IMR-90 (cell line): ENCODE results near the gene FIGLA. TPM values are rescaled to one million over a fixed set of nuclear protein-coding genes. Genes with fewer than 3 reads are reported as not detected.

Experiments
- ATAC-seq: fragments of 200-7000 bp; cut with Tn5 transposase; 2 replicates; pipeline ENCODE4 v1.9.1; 2020; ENCODE audit warnings: low read depth, mild to moderate bottlenecking, moderate library complexity
- BruUV-seq: library from RNA; stranded (reverse); fragments of 400-500 nt; replicated peaks from 2 replicates; lab custom pipeline; 2021; lab: Mats Ljungman, UMichigan
- CTCF ChIA-PET: fragments of 300-600 bp; formaldehyde crosslinking; extraction: SDS; loops from one replicate; lab custom pipeline; 2021; ENCODE audit warnings: antibody characterized with exemption; lab: Yijun Ruan, JAX
- POLR2A ChIA-PET: fragments of 300-600 bp; sonication (Branson Sonifier 250); formaldehyde crosslinking; loops from one replicate; lab custom pipeline; 2022; ENCODE audit warnings: antibody characterized with exemption; ENCODE audit not compliant: unreplicated experiment; lab: Charles Lee
- DNase-seq: peaks from one replicate; pipeline ENCODE4 v3.0.0; 2013
- H2AFZ ChIP-seq: replicated peaks from 2 replicates; pipeline ENCODE3; 2013; ENCODE audit warnings: low read length, mild to moderate bottlenecking; ENCODE audit not compliant: poor library complexity
- H2AK5ac ChIP-seq: 2 replicates; pipeline ENCODE4 v1.6.1; 2013; ENCODE audit warnings: low read depth, low read length, inconsistent platforms
- H2AK9ac ChIP-seq: replicated peaks from 2 replicates; pipeline ENCODE3; 2013; ENCODE audit warnings: mild to moderate bottlenecking, low read depth, low read length, moderate library complexity; ENCODE audit not compliant: poor library complexity
- H2BK120ac ChIP-seq: 2 replicates; pipeline ENCODE4 v1.6.1; 2013; ENCODE audit warnings: low read depth, low read length, inconsistent platforms
- H2BK15ac ChIP-seq: 3 replicates; pipeline ENCODE4 v1.6.1; 2013; ENCODE audit warnings: low read depth, low read length, inconsistent platforms
- H2BK20ac ChIP-seq: 2 replicates; pipeline ENCODE4 v1.6.1; 2013; ENCODE audit warnings: low read depth, mild to moderate bottlenecking, inconsistent platforms, low read length, moderate library complexity
- H2BK5ac ChIP-seq: 2 replicates; pipeline ENCODE4 v1.6.1; 2013; ENCODE audit warnings: mild to moderate bottlenecking, low read depth, low read length, inconsistent platforms; ENCODE audit not compliant: poor library complexity, severe bottlenecking
- H3K14ac ChIP-seq: replicated peaks from 2 replicates; pipeline ENCODE4 v1.6.1; 2013; ENCODE audit warnings: low read depth, low read length, inconsistent platforms
- H3K18ac ChIP-seq: 2 replicates; pipeline ENCODE4 v1.6.1; 2013; ENCODE audit warnings: low read depth, low read length, control low read depth
- H3K23ac ChIP-seq: 2 replicates; pipeline ENCODE4 v1.6.1; 2013; ENCODE audit warnings: low read depth, low read length, inconsistent platforms
- H3K27ac ChIP-seq: 2 replicates; pipeline ENCODE4 v1.5.1; 2013; ENCODE audit warnings: mild to moderate bottlenecking, control low read depth, low read length; ENCODE audit not compliant: insufficient read depth
- H3K27me3 ChIP-seq: 2 replicates; pipeline ENCODE4 v1.6.1; 2013; ENCODE audit warnings: low read length; ENCODE audit not compliant: control insufficient read depth, insufficient read depth
- H3K36me3 ChIP-seq: 2 replicates; pipeline ENCODE4 v1.6.1; 2013; ENCODE audit warnings: low read length, mixed read lengths; ENCODE audit not compliant: control insufficient read depth, insufficient read depth
- H3K4ac ChIP-seq: 2 replicates; pipeline ENCODE4 v1.6.1; 2013; ENCODE audit warnings: low read depth, low read length, inconsistent platforms
- H3K4me1 ChIP-seq: 2 replicates; pipeline ENCODE4 v1.6.1; 2013; ENCODE audit warnings: low read length, mixed read lengths; ENCODE audit not compliant: control insufficient read depth, insufficient read depth
- H3K4me2 ChIP-seq: 2 replicates; pipeline ENCODE4 v1.6.1; 2013; ENCODE audit warnings: low read depth, mild to moderate bottlenecking, control low read depth, low read length, moderate library complexity
- H3K4me3 ChIP-seq: 2 replicates; pipeline ENCODE4 v1.5.1; 2013; ENCODE audit warnings: low read depth, mild to moderate bottlenecking, control low read depth, low read length, moderate library complexity; ENCODE audit not compliant: insufficient read depth
- H3K56ac ChIP-seq: 2 replicates; pipeline ENCODE4 v1.6.1; 2013; ENCODE audit warnings: low read length, inconsistent platforms; ENCODE audit not compliant: insufficient read depth; ENCODE audit errors: extremely low read depth
- H3K79me1 ChIP-seq, 2 experiments: 2 replicates each; pipeline ENCODE4 v1.6.1; 2013; ENCODE audit warnings: low read length in 2 of 2, inconsistent platforms in 1 of 2, low read depth in 1 of 2
- H3K9ac ChIP-seq: 2 replicates; pipeline ENCODE4 v1.6.1; 2013; ENCODE audit warnings: low read depth, low read length, control low read depth
- H3K9me1 ChIP-seq: 2 replicates; pipeline ENCODE4 v1.6.1; 2013; ENCODE audit warnings: low read length, inconsistent platforms; ENCODE audit not compliant: insufficient read depth
- H3K9me3 ChIP-seq: 2 replicates; pipeline ENCODE4 v1.6.1; 2013; ENCODE audit warnings: low read length; ENCODE audit not compliant: control insufficient read depth, insufficient read depth
- H4K20me1 ChIP-seq: 2 replicates; pipeline ENCODE4 v1.6.1; 2013; ENCODE audit warnings: low read length, inconsistent platforms; ENCODE audit not compliant: insufficient read depth
- H4K5ac ChIP-seq: 2 replicates; pipeline ENCODE4 v1.6.1; 2013; ENCODE audit warnings: mild to moderate bottlenecking, low read depth, low read length, control low read depth
- H4K8ac ChIP-seq, 2 experiments: 2 replicates each; pipeline ENCODE4 v1.6.1; 2013; ENCODE audit warnings: low read depth in 2 of 2, low read length in 2 of 2, control low read depth in 1 of 2, inconsistent platforms in 1 of 2
- H4K91ac ChIP-seq: 2 replicates; pipeline ENCODE4 v1.6.1; 2013; ENCODE audit warnings: low read depth, low read length, inconsistent platforms; ENCODE audit not compliant: insufficient read depth
- BHLHE40 ChIP-seq: fragments of 150-350 bp; IDR thresholded peaks from 2 replicates; pipeline ENCODE4 v1.6.1; 2016; ENCODE audit warnings: mild to moderate bottlenecking, low read depth, low read length
- CEBPB ChIP-seq: IDR thresholded peaks from 2 replicates; pipeline ENCODE4 v1.6.1; 2012; ENCODE audit warnings: low read depth, low read length, improper control_type of control experiment
- CHD1 ChIP-seq: IDR thresholded peaks from 2 replicates; pipeline ENCODE4 v1.6.1; 2012; ENCODE audit warnings: low read depth, low read length, improper control_type of control experiment
- MAFK ChIP-seq: IDR thresholded peaks from 2 replicates; pipeline ENCODE4 v1.6.1; 2012; ENCODE audit warnings: low read depth, low read length, improper control_type of control experiment
- MAZ ChIP-seq: IDR thresholded peaks from 2 replicates; pipeline ENCODE4 v1.6.1; 2012; ENCODE audit warnings: low read depth, mild to moderate bottlenecking, low read length, improper control_type of control experiment, moderate library complexity, borderline replicate concordance
- MXI1 ChIP-seq: IDR thresholded peaks from 2 replicates; pipeline ENCODE4 v1.6.1; 2012; ENCODE audit warnings: low read depth, mild to moderate bottlenecking, low read length, moderate library complexity, borderline replicate concordance
- NFE2L2 ChIP-seq: fragments of 150-350 bp; IDR thresholded peaks from 2 replicates; pipeline ENCODE4 v1.6.1; 2016; ENCODE audit warnings: low read depth, mild to moderate bottlenecking, low read length
- POLR2A ChIP-seq: IDR thresholded peaks from 2 replicates; pipeline ENCODE4 v1.6.1; 2012; ENCODE audit warnings: mild to moderate bottlenecking, low read depth, low read length
- RAD21 ChIP-seq: IDR thresholded peaks from 2 replicates; pipeline ENCODE4 v1.6.1; 2012; ENCODE audit warnings: low read length, improper control_type of control experiment
- RCOR1 ChIP-seq: IDR thresholded peaks from 2 replicates; pipeline ENCODE4 v1.6.1; 2012; ENCODE audit warnings: mild to moderate bottlenecking, low read length, improper control_type of control experiment; ENCODE audit not compliant: insufficient replicate concordance
- RFX5 ChIP-seq: IDR thresholded peaks from 2 replicates; pipeline ENCODE4 v1.8.0; 2012; ENCODE audit warnings: low read depth, mild to moderate bottlenecking, low read length, moderate library complexity
- SMC3 ChIP-seq: fragments of 150-350 bp; IDR thresholded peaks from 2 replicates; pipeline ENCODE4 v1.6.1; 2016; ENCODE audit warnings: low read depth, mild to moderate bottlenecking, antibody characterized with exemption, low read length, moderate library complexity
- WGBS, 2 experiments: methylation state at CpG; one replicate each; pipeline versions ENCODE4 v1.1.5 to v1.1.7; 2013; ENCODE audit warnings: missing lambda C conversion rate in 2 of 2; ENCODE audit not compliant: insufficient read length in 1 of 2; ENCODE audit errors: extremely low coverage in 2 of 2; 5-methylcytosine and 5-hydroxymethylcytosine counted together
- dilution Hi-C: fragments of 300-500 bp; cut with HindIII; formaldehyde crosslinking; loops from one replicate; pipeline ENCODE4 v1.14.3; 2018; ENCODE audit warnings: low sequenced_read_pairs; ENCODE audit not compliant: unreplicated experiment
- in situ Hi-C: fragments of 300-500 bp; cut with MboI; formaldehyde crosslinking; loops from 3 replicates; pipeline ENCODE4 v1.14.3; 2019; ENCODE audit warnings: low sequenced_read_pairs, inconsistent platforms, mixed read lengths
- intact Hi-C: fragments of 100-400 bp; cut with micrococcal nuclease; formaldehyde crosslinking; loops from 2 replicates; pipeline ENCODE4 v1.10.0; 2022
- polyA plus RNA-seq, 3 experiments: library from polyadenylated mRNA; depleted of rRNA; stranded (reverse); fragments of >200 nt; gene quantifications; 2 replicates each; pipeline ENCODE4 v1.2.3, GENCODE V29; 2012; ENCODE audit warnings: low replicate concordance in 1 of 3
- total RNA-seq: library from RNA; depleted of rRNA; stranded (reverse); fragments of >200 nt; gene quantifications from 2 replicates; pipeline ENCODE4 v1.2.3, GENCODE V29; 2012
- TF ChIP-seq, protein P1 (sequence below): conservative IDR thresholded peaks from 2 replicates; pipeline ENCODE4 v1.5.1; 2012; ENCODE audit warnings: mild to moderate bottlenecking, low read depth, low read length, improper control_type of control experiment
- TF ChIP-seq, protein P2 (sequence below): fragments of 150-350 bp; IDR thresholded peaks from 2 replicates; pipeline ENCODE4 v1.6.1; 2016; ENCODE audit warnings: low read depth, mild to moderate bottlenecking, low read length, moderate library complexity, borderline replicate concordance
- TF ChIP-seq, protein P3 (sequence below): fragments of 150-350 bp; IDR thresholded peaks from 2 replicates; pipeline ENCODE4 v1.6.1; 2017; ENCODE audit warnings: mild to moderate bottlenecking, antibody characterized with exemption, low read length, low read depth

The FIGLA gene
- total and polyA plus RNA-seq, 2 of the 4 experiments (the other 2 are of a cell fraction) = not detected

DNA sequence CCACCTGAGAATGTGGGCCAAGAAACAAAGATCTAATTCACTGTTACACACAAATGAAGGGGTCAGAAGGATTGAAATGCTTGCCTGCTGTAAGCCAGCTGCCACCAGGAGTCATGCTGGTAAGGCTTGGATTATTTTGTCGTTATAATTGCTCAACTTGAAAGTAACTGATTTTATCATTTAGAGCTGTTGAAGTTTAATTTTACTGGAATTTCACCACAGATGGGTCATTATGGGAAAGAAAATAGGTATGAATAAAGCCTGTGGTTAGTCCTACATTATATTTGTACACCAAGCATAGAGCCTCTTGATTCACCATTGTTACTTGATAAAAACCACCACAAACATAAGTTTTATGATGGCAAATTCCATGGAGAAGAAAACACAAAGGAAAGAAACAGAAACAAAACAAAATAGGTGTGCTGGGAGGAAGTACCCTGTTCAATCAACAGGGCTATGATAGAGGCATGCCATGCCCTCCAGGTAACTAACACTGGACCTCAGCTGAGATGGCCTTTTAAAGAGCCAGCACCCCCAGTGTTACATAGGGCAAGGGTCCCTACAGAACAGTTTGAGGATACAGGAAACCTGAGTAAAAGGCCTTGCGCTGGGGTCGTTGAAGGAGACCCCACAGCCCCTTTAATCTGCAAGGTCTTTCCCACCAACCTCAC is 27.0 kb upstream of the FIGLA start:
- POLR2A ChIA-PET = no interaction called here
- peaks cover 12% of the 10 kb centered on the region for H3K27me3 ChIP-seq

More for the DNA sequence above, 27.0 kb upstream of the FIGLA start:
- H2AK5ac ChIP-seq = no peak overlapping the region
- H4K5ac ChIP-seq = no peak overlapping the region
- dilution Hi-C loops = no loop called here
- H3K4me1 ChIP-seq = no peaks in the 10 kb centered on the region
- no peak overlapping the region for H3K4ac ChIP-seq
- no peak overlapping the region for H2BK5ac ChIP-seq
- no peak overlapping the region for H3K9ac ChIP-seq
- no peak overlapping the region for H2AFZ ChIP-seq
- BruUV-seq = no TSS peak
- H3K4me3 ChIP-seq = no peak overlapping the region
- CTCF ChIA-PET = no interaction called here
- no peak overlapping the region for H2BK15ac ChIP-seq
- no peak overlapping the region for H3K27ac ChIP-seq
- H4K20me1 ChIP-seq = no peaks in the 10 kb centered on the region
- no peak for DNase-seq
- no peaks in the 10 kb centered on the region for H3K9me1 ChIP-seq
- H3K4me2 ChIP-seq = no peak overlapping the region
- no peak overlapping the region for H2BK120ac ChIP-seq
- in situ Hi-C loops = no loop called here
- H3K56ac ChIP-seq = no peak overlapping the region
- H3K18ac ChIP-seq = no peak overlapping the region
- ATAC-seq = no peak
- H3K36me3 ChIP-seq = no peaks in the 10 kb centered on the region
- no peaks in the 10 kb centered on the region for H3K79me1 ChIP-seq
- TF ChIP-seq, protein P1, sequence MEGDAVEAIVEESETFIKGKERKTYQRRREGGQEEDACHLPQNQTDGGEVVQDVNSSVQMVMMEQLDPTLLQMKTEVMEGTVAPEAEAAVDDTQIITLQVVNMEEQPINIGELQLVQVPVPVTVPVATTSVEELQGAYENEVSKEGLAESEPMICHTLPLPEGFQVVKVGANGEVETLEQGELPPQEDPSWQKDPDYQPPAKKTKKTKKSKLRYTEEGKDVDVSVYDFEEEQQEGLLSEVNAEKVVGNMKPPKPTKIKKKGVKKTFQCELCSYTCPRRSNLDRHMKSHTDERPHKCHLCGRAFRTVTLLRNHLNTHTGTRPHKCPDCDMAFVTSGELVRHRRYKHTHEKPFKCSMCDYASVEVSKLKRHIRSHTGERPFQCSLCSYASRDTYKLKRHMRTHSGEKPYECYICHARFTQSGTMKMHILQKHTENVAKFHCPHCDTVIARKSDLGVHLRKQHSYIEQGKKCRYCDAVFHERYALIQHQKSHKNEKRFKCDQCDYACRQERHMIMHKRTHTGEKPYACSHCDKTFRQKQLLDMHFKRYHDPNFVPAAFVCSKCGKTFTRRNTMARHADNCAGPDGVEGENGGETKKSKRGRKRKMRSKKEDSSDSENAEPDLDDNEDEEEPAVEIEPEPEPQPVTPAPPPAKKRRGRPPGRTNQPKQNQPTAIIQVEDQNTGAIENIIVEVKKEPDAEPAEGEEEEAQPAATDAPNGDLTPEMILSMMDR = no peak
- TF ChIP-seq, protein P2, sequence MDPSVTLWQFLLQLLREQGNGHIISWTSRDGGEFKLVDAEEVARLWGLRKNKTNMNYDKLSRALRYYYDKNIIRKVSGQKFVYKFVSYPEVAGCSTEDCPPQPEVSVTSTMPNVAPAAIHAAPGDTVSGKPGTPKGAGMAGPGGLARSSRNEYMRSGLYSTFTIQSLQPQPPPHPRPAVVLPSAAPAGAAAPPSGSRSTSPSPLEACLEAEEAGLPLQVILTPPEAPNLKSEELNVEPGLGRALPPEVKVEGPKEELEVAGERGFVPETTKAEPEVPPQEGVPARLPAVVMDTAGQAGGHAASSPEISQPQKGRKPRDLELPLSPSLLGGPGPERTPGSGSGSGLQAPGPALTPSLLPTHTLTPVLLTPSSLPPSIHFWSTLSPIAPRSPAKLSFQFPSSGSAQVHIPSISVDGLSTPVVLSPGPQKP = no peak
- TF ChIP-seq POLR2A (no peak), RAD21 (no peak), CHD1 (no peak), MAFK (no peak), MAZ (no peak), RCOR1 (no peak), SMC3 (no peak), NFE2L2 (no peak), MXI1 (no peak), RFX5 (no peak), CEBPB (no peak), BHLHE40 (no peak)
- TF ChIP-seq, protein P3, sequence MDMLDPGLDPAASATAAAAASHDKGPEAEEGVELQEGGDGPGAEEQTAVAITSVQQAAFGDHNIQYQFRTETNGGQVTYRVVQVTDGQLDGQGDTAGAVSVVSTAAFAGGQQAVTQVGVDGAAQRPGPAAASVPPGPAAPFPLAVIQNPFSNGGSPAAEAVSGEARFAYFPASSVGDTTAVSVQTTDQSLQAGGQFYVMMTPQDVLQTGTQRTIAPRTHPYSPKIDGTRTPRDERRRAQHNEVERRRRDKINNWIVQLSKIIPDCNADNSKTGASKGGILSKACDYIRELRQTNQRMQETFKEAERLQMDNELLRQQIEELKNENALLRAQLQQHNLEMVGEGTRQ = no peak
- intact Hi-C loops = no loop called here
- H3K23ac ChIP-seq = no peak overlapping the region
- no peak overlapping the region for H2BK20ac ChIP-seq
- no peak overlapping the region for H2AK9ac ChIP-seq
- H4K91ac ChIP-seq = no peak overlapping the region
- no peak overlapping the region for H4K8ac ChIP-seq
- no CpG with 5 or more reads among the region's 3 CpGs for WGBS, 2 experiments
- H3K9me3 ChIP-seq = no peaks in the 10 kb centered on the region
- no peak overlapping the region for H3K14ac ChIP-seq
